Heart right ventricle (tissue), 16 donors: Measurements from ENCODE around the gene PAX2. TPM values are rescaled to one million over a fixed set of nuclear protein-coding genes. Genes with fewer than 3 reads are reported as not detected.

ENCODE experiments used
- ATAC-seq, 8 donors: fragments of 200-7000 bp; cut with Tn5 transposase; one replicate each; pipeline ENCODE4 v1.9.1; 2020; ENCODE audit warnings: mild to moderate bottlenecking in 8 of 8, moderate library complexity in 8 of 8, moderate number of reproducible peaks in 1 of 8
- DNase-seq, 2 donors: peaks; one replicate each; pipeline ENCODE4 v3.0.0-alpha.2; 2020
- H3K27ac ChIP-seq, 10 donors: fragments of 200-600 bp; sonication (generic) in 2 of 10; one replicate each; pipeline versions ENCODE4 v1.5.0 to v1.8.0; 2020 to 2022; ENCODE audit warnings: mild to moderate bottlenecking in 3 of 10
- H3K27me3 ChIP-seq, 7 donors: fragments of 200-600 bp; one replicate each; pipeline ENCODE4 v1.8.0; 2021 to 2022; ENCODE audit warnings: mild to moderate bottlenecking in 2 of 7
- H3K36me3 ChIP-seq, 9 donors: fragments of 200-600 bp; sonication (generic) in 1 of 9; one replicate each; pipeline versions ENCODE4 v1.5.0 to v1.8.0; 2020 to 2022; ENCODE audit warnings: mild to moderate bottlenecking in 2 of 9
- H3K4me1 ChIP-seq, 9 donors: fragments of 200-600 bp; sonication (generic) in 1 of 9; one replicate each; pipeline versions ENCODE4 v1.5.0 to v1.8.0; 2020 to 2022; ENCODE audit warnings: mild to moderate bottlenecking in 4 of 9
- H3K4me3 ChIP-seq, 10 donors: fragments of 200-600 bp; sonication (generic) in 2 of 10; one replicate each; pipeline versions ENCODE4 v1.5.0 to v1.8.0; 2020 to 2022; ENCODE audit warnings: mild to moderate bottlenecking in 7 of 10, moderate library complexity in 2 of 10
- H3K9me3 ChIP-seq, 11 donors: fragments of 200-600 bp in 10 of 11; sonication (generic) in 2 of 11; one replicate each; pipeline versions ENCODE4 v1.5.0 to v1.8.0; 2013 to 2022; ENCODE audit warnings: mild to moderate bottlenecking in 2 of 11, control low read depth in 1 of 11, moderate library complexity in 1 of 11
- CTCF ChIP-seq, 9 donors: fragments of 200-600 bp; sonication (generic) in 2 of 9; IDR thresholded peaks; one replicate each; pipeline versions ENCODE4 v1.5.0 to v1.8.0; 2021 to 2022; ENCODE audit warnings: antibody characterized with exemption in 9 of 9, mild to moderate bottlenecking in 5 of 9, moderate library complexity in 1 of 9
- WGBS, 2 donors: extraction: QIAGEN DNeasy Blood & Tissue Kit; methylation state at CpG; one replicate each; pipeline ENCODE4 v1.1.7; 2013; ENCODE audit warnings: inconsistent platforms in 1 of 2; 5-methylcytosine and 5-hydroxymethylcytosine counted together
- intact Hi-C, 10 donors: fragments of 100-400 bp; cut with DNase I; formaldehyde crosslinking; loops; one replicate each; pipeline versions ENCODE4 v1.11.1 to v1.14.2; 2022
- polyA plus RNA-seq, 2 donors: library from polyadenylated mRNA; stranded (reverse); fragments of 200-250 nt; gene quantifications; one replicate each; pipeline ENCODE4 v1.2.3, GENCODE V29; 2013
- total RNA-seq, 10 donors: library from RNA; stranded (reverse); fragmentation: NEBNext Ultra II Directional in 3 of 10; extraction: Animal tissue kit (Norgen Biotek cat#: 25700) in 3 of 10; gene quantifications; one replicate each; pipeline versions ENCODE4 v1.2.1 to v1.2.4, GENCODE V29; 2021 to 2023
- donor health status: Arrhythmogenic right ventricular cardiomyopathy.
- donor health status: ischemic (EF 13 %, LVEDD 7.1; RV severe dilation, severe dysfunction).
- donor health status: healthy with polysubstance abuse.
- donor health status: DM: no; HTN: yes; CAD: no.
- donor health status: DM: no; HTN: no; CAD: no.
- donor health status: ischemic (EF 25% LVEDD 6.9; RV normal size, moderate dysfunction).
- donor health status: ischemic (EF 25% LVEDD 5.7; RV mildly dilated, moderate dysfunction).
- donor health status: healthy.
- donor health status: DM: yes; HTN: yes; CAD: no.
- donor health status: Ischemic cardiomyopathy.
- donor health status: ischemic (EF 35%, LVEDD 5.7; RV mildly dilated, moderate dysfunction).
- donor health status: nonischemic (EF 11% LVEDD 7.7; RV severe dilation, severe dysfunction).
- donor health status: DM: yes; HTN: yes; CAD: no.
- donor health status: PGD.
- donor health status: ischemic (EF 29% LVEDD 5.4; RV normal size, mild dysfunction).
- donor health status: nonischemic (EF 23%, LVEDD 6.1; RV moderate dilation, normal function).

PAX2 gene
- total and polyA plus RNA-seq, 12 donors: not detected

GRCh38 chr10:100858261-100858660 lies 112.9 kb downstream of the PAX2 start:
- no peak for TF ChIP-seq CTCF (IDR thresholded peaks at IDR 0.05)
- Histone ChIP-seq H3K27ac (no peak overlapping the region), H3K9me3 (peaks cover 0 to 11% (median 0%) of the 10 kb centered on the region in 11 donors), H3K36me3 (no peaks in the 10 kb centered on the region), H3K27me3 (peaks cover 0 to 70% (median 43%) of the 10 kb centered on the region in 7 donors), H3K4me1 (no peaks in the 10 kb centered on the region), H3K4me3 (no peak overlapping the region)
- DNase-seq: no peak
- intact Hi-C loops: no loop called here
- 53 to 62% methylated on average over 4 of the region's 4 CpGs for WGBS, 2 donors
- no peak for ATAC-seq

- ATAC-seq (no peak), DNase-seq (no peak)
- WGBS, 2 donors: 59 to 61% methylated on average over 21 of the region's 21 CpGs
- intact Hi-C loops: no loop called here
- Histone ChIP-seq H3K9me3 (peaks cover 0 to 11% (median 0%) of the 10 kb centered on the region in 11 donors), H3K4me3 (no peak overlapping the region), H3K4me1 (no peaks in the 10 kb centered on the region), H3K27ac (no peak overlapping the region), H3K36me3 (no peaks in the 10 kb centered on the region), H3K27me3 (peaks cover 0 to 70% (median 43%) of the 10 kb centered on the region in 7 donors)
- no peak for TF ChIP-seq CTCF (IDR thresholded peaks at IDR 0.05)
Observed at GRCh38 chr10:100858747-100859483, 113.5 kb downstream of the PAX2 start.

GRCh38 chr10:100859484-100859763 lies 114.0 kb downstream of the PAX2 start:
- DNase-seq: no peak
- intact Hi-C loops: no loop called here
- 68 to 77% methylated on average over 6 of the region's 6 CpGs for WGBS, 2 donors
- H3K9me3 ChIP-seq: peaks cover 0 to 11% (median 0%) of the 10 kb centered on the region in 11 donors
- peaks cover 0 to 66% (median 43%) of the 10 kb centered on the region in 7 donors for H3K27me3 ChIP-seq
- no peak for TF ChIP-seq CTCF (IDR thresholded peaks at IDR 0.05)
- no peak overlapping the region for H3K27ac ChIP-seq
- H3K4me3 ChIP-seq: no peak overlapping the region
- no peaks in the 10 kb centered on the region for H3K36me3 ChIP-seq
- ATAC-seq: no peak
- H3K4me1 ChIP-seq: no peaks in the 10 kb centered on the region

- WGBS, 2 donors: 83 to 88% methylated on average over 7 of the region's 7 CpGs
- Histone ChIP-seq H3K27me3 (peaks cover 0 to 86% (median 63%) of the 10 kb centered on the region in 7 donors), H3K9me3 (no peaks in the 10 kb centered on the region), H3K27ac (no peak overlapping the region), H3K36me3 (no peaks in the 10 kb centered on the region), H3K4me1 (no peaks in the 10 kb centered on the region), H3K4me3 (no peak overlapping the region)
- intact Hi-C loops: no loop called here
- DNase-seq (no peak), ATAC-seq (no peak)
- TF ChIP-seq CTCF (IDR thresholded peaks at IDR 0.05): no peak
Observed at GRCh38 chr10:100863433-100863832, 118.1 kb downstream of the PAX2 start.
